ENCODE results near the gene SEC14L6.

SEC14L6 gene

DNA sequence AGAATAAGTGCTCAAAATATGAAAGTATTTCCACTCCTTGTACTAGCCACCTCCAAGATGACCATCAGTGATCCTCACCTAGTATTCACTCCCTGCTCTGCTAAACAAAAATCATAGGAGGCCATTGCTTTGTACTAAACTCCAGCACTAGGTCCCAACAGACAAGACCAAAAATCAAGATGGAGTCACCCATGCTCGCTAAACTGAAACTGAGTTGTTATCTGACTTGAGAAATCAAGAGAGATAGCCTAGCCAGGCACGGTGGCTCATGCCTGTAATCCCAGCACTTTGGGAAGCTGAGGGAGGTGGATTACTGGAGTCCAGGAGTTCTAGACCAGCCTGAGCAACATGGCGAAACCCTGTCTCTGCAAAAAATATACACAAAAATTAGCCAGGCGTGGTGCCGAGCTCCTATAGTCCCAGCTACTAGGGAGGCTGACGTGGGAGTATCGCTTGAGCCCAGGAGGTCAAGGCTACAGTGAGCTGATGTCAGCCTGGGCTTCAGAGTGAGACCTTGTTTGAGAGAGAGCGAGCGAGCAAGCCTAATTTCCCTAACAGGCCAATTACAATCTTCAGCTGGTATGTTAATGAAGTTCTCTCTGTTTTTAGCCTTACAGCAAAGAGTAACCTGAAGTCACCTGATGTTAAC is 9.3 kb downstream of the SEC14L6 start:
- no peak for DNase-seq (ENCODE audit: low read depth in 2 of 2)

DNA sequence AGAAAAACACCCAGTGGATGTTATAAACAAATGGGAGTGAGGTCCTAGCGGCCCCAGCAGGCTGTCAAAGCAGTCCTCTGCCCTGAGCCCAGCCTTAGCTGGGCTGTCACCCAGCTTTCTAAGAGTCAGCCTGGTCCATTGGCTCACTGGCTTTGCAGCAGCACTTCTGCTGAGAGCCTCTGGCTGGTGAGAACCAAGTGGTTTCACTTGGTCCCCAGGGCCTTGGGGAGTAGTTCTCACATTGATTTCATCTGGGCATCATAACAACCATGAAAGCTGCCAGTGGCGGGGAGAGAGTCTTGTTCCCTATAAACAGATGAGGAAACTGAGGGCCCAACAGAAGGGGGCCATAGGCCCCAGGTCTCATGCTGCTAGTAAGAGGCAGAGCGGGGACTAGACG is 11.4 kb downstream of the SEC14L6 start:
- no peak for DNase-seq (ENCODE audit: low read depth in 2 of 2)

DNA sequence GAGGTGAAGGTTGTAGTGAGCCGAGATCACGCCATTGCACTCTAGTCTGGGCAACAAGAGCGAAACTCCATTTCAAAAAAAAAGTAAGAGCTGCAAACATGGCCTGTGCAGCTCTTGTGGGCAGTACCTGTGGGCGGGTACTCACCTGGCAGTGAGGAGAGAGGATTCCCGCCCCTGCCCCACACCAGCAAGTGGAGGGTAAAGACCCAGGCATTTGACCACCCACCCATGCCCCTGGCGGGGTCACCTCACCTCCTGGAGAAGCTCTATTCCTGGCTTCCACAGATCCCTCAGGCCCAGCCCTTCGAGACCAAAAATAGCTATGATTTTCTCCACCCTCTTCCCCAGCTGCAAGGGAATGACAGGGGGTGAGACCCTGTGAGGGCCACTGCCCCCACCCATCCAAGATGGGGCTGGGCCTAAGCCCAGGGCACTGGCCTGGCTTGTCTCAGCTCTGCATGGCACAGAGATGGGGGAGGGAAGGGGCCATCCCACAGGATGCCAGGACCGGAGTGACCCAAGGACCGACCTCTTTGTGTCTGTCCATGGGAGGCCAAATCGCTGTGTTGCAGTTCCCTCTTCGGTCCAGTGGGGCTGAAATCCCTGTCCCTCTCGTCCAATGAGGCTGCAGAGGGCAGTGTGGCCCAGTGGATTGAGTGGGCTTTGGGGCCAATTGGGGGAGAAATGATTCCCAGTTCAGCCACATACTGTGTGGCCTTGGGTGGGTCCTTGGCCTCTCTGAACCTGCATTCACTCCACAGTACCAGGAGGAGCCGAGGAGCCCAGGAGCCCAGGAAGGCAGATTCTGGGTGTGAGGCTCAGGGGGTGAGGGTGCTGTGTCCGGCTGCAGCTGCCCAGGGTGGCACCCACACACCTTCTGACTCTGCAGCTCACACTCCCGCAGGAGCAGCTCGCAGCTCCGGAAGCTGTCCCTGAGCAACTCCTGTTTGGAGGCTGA is 14.6 kb downstream of the SEC14L6 start:
- no peak for DNase-seq (ENCODE audit: low read depth in 2 of 2)

DNA sequence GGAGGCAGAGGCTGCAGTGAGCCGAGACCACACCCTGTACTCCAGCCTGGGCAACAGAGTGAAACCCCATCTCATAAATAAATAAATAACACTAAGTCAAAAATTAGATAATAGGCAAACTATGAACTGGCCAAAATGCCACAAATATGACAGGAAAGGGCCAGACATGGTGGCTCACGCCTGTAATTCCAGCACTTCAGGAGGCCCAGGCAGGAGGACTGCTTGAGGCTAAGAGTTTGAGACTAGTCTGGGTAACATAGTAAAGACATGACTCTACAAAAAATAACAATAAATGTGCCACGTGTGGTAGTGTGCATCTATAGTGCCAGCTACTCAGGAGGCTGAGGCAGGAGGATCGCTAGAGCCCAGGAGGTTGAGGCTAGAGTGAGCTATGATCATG is 19.9 kb downstream of the SEC14L6 start:
- DNase-seq (ENCODE audit: low read depth in 2 of 2) = no peak

DNA sequence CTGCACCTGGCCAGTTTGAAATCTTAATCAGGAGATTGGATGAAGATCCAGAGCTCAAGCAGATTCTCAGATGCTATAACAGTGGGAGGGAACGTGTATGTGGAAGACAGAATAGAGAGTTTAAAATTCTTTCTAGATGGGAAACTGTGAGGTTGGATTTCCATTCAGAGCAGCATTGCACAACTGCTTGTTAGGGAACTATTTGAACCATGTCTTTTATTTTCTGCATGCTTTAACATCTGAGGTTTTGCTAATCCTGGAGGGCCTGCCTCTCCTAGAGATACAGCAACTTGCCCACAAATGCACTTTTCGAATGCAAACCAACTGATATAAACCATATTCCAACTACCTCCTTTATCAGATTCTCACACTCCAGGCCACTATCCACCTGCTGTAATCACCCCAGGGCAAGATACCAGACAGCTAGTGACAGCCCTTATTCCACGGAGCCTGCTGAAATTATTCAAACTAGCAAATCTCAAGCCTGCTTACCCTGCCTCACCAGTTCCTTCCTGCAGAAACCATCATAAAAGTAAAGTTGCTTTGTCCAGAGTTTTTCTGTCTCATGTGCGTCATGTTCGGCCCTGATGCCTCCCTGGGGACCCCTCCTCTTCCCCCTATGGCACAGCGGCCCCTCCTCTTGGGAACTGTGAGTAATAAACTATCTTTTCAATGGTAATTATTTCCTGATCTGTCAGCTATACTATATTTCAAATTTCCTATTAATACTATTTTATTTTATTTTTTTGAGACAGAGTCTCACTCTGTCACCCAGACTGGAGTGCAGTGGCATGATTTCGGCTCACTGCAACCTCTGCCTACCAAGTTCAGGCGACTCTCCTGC is 22.7 kb downstream of the SEC14L6 start:
- DNase-seq (ENCODE audit: low read depth in 2 of 2) = no peak

DNA sequence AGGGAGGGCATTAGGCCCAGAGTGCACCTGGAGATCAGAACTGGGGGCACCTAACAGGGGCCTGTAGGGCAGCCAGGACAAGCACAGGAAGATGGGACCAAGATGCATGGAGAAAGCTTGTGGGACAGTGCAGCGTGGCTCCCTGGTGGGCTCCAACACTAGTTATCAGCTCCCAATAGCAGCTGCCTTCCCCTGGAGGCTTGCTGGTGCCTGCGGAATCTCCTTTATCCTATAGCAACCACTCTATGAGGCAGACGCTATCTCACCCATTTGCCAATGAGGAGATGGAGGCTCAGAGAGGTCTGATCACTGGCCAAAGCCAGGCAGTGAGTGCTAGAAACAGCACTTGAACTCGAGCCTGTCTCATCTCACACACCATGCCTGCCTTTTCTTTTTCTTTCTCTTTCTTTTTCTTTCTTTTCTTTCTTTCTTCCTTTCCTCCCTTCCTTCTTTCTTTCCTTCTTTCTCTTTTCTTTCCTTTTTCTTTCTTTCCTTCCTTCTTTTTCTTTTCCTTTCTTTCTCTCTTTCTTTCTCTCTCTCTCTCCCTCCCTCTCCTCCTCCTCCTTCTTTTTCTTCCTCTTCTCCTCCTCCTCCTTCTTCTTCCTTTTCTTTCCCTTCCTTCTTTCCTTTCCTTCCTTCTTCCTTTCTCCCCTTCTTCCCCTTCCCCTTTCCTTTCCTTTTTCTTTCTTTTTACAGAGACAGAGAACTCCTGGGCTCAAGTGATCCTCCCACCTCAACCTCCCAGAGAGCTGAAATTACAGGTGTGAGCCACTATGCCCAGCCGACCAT is 25.0 kb downstream of the SEC14L6 start:
- DNase-seq (ENCODE audit: low read depth in 2 of 2) = no peak

DNA sequence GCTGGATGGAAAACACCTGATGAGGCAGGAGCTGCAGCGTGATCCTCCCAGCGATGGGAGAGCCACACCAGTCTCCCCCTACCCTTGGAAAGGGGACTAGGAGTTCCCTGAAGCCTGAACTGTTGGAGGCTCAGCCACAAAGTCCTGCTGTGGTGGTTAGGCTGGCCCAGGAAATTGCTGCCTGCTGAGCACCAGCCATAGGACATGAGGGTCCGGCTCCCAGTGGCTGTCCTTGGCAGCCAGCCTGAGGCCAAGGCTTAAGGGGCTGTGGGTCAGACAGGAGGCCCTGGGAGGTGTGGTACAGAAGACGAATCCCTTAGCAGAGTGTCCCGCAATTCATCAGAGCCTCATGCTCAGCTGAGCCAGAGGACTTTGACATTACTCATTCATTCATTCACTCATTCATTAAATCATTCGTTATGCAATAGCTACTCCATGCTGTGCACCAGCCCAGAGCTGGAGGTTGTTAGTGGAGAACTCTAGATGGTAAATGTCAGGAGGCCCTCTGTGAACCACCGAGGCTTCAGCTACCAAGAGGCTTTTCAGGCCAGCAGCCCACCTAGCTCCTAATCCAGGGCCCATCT is 26.6 kb downstream of the SEC14L6 start:
- DNase-seq (ENCODE audit: low read depth in 2 of 2) = no peak

DNA sequence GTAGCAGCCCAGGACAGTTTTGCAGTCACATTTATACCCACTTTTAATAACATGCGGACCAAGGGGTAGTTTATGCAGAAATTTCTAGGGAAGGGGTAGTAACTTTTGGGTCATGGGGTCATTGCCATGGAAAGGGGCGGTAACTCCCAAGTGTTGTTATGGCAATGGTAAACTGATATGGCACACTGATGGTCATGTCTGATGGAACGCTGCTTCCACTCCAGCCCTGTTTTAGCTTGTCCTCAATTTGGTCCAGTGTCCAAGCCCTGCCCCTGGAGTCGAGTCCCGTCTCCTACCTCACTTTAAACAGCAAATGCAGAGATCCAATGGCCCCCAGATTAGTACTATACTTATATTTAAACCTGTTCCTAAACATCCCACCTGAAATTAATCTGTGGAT is 29.8 kb downstream of the SEC14L6 start:
- no peak for DNase-seq (ENCODE audit: low read depth in 2 of 2)

DNA sequence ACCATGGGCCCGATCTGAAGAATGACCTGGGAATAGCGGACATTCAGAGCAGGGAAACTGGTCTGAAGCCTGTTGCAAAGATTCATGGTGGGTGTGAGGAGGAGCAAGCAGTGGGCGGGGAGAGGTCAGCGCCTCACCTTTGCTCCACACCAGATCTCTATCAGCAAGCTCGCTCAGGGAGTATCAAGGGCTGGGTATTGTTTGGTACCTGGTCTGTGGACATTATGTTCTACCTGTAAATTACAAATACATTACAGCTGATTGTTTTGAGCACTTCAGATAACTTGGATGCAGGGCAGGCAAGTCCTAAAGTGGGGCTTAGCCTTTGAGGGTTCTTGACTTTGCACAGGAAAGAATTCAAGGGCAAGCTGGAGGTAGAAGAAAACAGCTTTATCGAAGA is 30.3 kb downstream of the SEC14L6 start:
- no peak for DNase-seq (ENCODE audit: low read depth in 2 of 2)

DNA sequence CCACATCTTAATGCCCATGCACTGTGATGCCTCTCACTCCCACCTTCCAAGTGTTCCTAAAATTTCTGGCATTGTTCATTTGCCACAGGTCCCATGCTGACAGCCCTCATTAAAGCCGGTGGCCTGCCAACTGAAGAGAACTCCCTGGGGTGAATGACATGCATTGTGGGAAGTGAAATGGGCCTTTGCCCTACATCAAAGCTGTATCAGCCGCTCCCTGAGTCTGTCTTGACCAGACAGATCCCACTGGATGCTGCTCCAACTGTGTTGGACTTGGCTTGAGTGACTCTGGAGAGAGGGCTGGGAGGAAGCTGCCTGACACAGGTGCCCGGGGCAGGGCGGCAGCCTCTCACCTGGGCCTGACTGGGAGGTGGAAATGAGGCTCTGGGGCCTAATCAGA is 32.3 kb downstream of the SEC14L6 start:
- no peak for DNase-seq (ENCODE audit: low read depth in 2 of 2)

DNA sequence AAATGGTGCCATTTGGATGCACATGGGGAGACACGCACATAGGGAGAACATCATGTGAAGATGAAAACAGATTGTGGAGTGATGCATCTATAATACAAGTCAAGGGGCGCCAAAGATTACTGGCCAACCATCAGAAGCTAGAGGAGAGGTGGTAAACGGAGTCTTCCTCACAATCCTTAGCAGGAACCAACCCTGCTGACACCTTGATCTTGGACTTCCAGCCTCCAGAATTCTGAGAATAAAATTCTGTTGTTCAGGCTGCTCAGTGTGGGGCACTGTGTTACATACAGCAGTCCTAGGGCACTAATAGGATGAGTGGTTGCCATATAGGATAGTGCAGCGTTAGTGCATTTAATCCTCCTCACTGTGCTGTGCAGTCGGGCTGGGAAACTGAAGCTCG is 33.1 kb downstream of the SEC14L6 start:
- no peak for DNase-seq (ENCODE audit: low read depth in 2 of 2)

DNA sequence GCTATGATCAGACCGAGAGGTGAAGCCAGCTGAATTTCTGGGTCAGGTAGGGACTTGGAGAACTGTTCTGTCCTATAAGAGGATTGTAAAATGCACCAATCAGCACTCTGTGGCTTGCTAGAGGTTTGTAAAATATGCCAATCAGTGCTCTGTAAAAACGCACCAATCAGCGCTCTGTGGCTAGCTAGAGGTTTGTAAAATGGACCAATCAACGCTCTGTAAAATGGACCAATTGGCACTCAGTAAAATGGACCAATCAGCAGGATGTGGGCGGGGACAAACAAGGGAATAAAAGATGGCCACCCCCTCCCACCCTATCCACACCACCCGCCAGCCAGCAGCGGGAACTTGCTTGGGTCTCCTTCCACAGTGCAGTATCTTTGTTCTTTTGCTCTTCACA is 34.6 kb downstream of the SEC14L6 start:
- DNase-seq (ENCODE audit: low read depth in 2 of 2) = no peak

DNA sequence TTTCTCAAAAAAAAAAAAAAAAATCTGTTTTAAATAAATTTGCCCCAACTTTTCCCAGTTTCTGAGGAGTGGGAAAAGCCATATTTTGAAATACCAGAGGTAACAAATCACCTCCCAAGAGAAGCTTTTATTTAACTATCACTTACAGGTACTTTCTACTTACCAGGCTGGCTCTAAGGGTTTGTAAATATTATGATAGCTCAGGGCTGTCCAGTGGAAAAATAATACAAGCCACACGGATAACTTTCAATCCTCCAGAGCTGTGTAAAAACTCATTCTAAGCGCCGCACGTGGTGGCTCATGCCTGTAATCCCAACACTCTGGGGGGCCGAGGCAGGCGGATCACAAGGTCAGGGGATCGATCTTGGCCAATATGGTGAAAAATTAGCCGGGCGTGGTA is 35.4 kb downstream of the SEC14L6 start:
- DNase-seq (ENCODE audit: low read depth in 2 of 2) = no peak

DNA sequence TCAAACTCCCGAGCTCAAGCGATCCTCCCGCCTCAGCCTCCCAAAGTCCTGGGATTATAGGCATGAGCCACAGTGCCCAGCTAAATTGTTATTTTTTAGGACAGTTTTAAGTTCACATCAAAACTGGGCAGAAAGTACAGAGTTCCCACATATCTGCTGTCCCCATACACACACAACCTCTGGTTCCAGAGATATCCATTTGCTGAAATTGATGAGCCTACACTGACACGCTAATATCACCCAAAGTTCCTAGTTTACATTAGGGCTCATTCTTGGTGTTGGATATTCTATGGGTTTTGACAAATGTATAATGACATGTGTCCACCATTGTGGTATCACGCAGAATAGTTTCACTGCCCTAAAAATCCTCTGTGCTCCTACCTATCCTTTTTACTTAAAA is 38.3 kb downstream of the SEC14L6 start:
- no peak for DNase-seq (ENCODE audit: low read depth in 2 of 2)

DNA sequence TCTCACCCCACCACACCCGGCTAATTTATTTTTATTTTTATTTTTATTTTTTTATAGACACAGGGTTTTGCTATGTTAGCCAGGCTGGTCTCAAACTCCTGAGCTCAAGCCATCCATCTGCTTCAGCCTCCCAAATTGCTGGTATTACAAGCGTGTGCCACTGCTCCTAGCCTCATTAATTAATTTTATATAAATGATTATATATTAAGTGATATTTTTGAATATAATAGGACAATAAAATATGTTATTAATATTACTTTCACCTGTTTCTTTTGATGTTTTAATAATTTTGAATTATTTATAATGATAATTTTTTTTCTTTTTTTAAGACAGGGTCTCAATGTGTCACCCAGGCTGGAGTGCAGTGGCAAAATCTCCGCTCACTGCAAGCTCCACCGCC is 38.9 kb downstream of the SEC14L6 start:
- DNase-seq (ENCODE audit: low read depth in 2 of 2) = no peak

DNA sequence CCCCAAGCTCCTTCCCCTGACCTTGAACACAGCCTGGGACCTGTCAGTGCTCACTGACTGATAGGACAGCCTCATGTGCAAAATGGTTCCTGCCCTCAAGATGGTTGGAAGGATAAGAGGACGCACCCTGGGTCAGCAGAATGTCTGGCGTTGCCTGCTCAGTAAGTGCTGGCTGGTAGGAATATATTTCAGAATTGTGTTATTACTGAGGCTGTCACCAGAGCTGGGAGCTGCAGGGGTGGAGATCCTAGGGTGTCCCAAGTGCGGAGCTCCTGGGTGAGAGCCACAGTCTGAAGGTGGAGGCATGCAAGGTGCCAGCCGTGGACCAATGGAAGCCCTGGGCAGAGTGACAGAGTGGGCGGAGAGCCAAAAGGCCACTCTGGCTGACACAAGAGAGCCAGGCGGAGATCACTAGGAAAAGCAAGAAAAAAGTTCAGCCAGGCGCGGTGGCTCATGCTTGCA is 40.0 kb downstream of the SEC14L6 start:
- no peak for DNase-seq (ENCODE audit: low read depth in 2 of 2)

DNA sequence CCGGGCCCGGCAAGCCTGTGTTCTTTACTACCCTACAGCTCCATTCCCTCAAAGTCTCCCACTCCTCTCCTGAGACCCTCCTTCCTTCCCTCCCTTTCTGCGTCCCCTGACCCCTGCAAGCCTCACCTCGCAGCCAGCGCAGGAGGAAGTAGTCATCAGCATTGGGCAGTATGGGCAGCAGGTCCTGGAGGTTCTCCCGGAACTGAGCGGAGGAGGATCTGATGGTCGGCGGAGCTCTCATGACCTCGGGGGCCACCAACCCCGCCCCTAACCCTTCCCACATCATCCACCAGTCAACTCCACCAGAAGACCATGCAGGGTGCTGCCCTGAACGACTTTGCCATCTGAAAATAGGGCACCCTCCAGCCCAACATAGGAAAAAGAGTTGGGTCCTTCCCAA is 43.0 kb downstream of the SEC14L6 start:
- DNase-seq (ENCODE audit: low read depth in 2 of 2) = no peak

DNA sequence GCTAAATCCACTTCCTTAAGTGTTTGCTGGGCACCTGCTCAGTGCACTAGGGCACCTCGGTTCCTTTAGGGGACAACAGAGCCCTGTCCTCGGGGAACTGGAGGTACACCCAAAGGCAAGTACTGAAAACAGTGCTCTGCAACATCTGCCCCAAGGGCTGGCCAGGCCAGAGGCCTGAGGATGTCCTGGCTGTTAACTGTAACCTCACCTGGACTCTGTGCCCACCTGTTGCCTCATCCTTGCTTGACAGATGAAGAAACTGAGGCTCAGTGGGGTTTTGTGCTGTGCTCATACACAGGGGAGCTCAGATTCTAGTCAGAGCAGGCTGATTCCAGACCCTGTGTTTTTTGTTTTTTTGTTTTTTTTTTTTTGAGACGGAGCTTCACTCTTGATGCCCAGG is 43.6 kb downstream of the SEC14L6 start:
- no peak for DNase-seq (ENCODE audit: low read depth in 2 of 2)

DNA sequence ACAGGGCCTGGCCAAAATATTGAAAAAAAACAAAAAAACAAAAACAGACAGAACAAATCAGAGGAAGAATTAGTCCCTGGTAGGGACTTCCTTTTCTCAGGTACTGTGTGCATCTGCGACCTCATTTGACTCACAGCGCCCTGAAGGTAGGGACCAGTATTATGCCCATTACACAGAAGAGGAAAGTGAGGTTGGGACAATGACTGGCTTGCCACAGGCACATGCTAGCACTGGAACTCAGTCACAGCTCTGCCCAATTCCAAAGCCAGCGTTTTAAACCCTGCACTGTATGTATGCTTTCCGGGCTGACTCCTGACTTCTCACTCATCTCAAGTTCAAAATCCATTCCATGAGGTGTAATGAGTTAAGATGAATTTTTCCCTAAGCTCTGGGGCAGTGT is 44.4 kb downstream of the SEC14L6 start:
- DNase-seq (ENCODE audit: low read depth in 2 of 2) = no peak

DNA sequence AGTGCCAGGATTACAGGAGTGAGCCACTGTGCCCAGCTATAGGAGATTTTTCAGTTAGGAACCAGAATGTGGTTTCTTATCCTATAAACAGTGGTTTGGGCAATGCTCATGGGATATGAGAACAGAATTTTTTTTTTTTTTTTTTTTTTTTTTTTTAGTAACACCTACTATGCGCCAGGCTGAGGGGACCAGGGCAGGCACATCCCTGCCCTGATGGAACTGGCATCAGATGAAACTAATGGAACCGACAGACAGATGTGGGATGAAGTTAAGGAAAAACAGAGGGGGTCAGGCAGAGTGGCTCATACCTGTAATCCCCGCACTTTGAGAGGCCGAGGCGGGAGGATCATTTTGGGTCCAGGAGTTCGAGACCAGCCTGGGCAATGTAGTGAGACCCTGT is 45.9 kb downstream of the SEC14L6 start:
- no peak for DNase-seq (ENCODE audit: low read depth in 2 of 2)
